Vagina (tissue), 2 donors: ENCODE measurements around the gene ACTA1.

Source experiments
- CTCF ChIP-seq, 3 experiments: fragments of 450-650 bp in 2 of 3; fragments of 200-600 bp in 1 of 3; sonication (generic) in 1 of 3; IDR thresholded peaks; one replicate each; pipeline ENCODE4 v1.5.1; 2017 to 2019; ENCODE audit warnings: antibody characterized with exemption in 3 of 3, mild to moderate bottlenecking in 2 of 3, moderate library complexity in 2 of 3
- POLR2A ChIP-seq, 2 donors: fragments of 450-650 bp; IDR thresholded peaks; one replicate each; pipeline ENCODE4 v1.6.1; 2017; ENCODE audit warnings: antibody characterized with exemption in 2 of 2, mild to moderate bottlenecking in 2 of 2, moderate library complexity in 2 of 2

DNA sequence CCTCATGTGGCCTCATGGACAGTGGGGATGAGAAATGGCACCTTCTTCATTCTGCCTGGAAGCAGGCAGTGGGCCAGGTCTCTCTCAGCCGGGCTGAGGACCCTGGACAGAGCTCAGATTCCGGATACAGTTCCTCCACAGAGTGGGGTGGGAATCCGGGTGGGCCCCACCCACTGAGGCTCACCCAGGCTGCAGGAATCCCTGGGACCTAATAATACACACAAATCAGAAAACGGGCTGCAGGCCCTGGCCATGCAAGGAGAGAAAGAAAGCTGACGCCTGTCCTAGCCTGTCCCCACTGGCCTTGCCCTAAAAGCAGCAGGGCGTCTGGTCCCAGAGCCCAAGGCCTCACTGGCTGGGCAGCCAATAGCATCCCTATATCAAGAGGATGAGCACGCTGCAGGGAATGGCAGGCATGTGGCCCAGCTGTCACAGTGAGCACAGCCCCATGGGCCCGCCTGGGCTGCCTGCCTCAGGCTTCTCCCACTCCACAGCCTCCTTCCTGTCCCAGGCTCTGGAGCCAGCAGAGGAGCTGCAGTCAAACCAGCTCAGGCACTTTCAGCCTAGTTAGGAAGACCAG, 25.3 kb downstream of the ACTA1 start:
- TF ChIP-seq POLR2A (IDR thresholded peaks at IDR 0.05) (no peak), CTCF (IDR thresholded peaks at IDR 0.05) (no peak)
